ENCODE measurements around the gene FAM228A. TPM values are rescaled to one million over a fixed set of nuclear protein-coding genes. Genes with fewer than 3 reads are reported as not detected.

The FAM228A gene
- total and polyA plus RNA-seq, 2 of the 4 experiments (the other 2 are of a cell fraction), result not detected

- CTCF ChIA-PET, result no interaction called here
- Histone ChIP-seq H3K4ac (ENCODE audit: low read depth, low read length) (no peak overlapping the region), H2BK15ac (ENCODE audit: low read depth, low read length) (no peak overlapping the region), H3K4me3 (ENCODE audit: insufficient read depth, low read depth, low read length) (no peak overlapping the region), H3K18ac (ENCODE audit: low read depth, low read length) (no peak overlapping the region), H3K79me1 (ENCODE audit: low read depth in 1 of 2, low read length in 2 of 2) (no peaks in the 10 kb centered on the region), H3K23ac (ENCODE audit: low read depth, low read length) (no peak overlapping the region), H3K14ac (replicated peaks; ENCODE audit: low read depth, low read length) (no peak overlapping the region), H3K27ac (ENCODE audit: insufficient read depth, low read length) (no peak overlapping the region), H2BK20ac (ENCODE audit: low read depth, low read length) (no peak overlapping the region), H2AFZ (replicated peaks; ENCODE audit: low read length, poor library complexity) (no peak overlapping the region), H4K5ac (ENCODE audit: low read depth, low read length) (no peak overlapping the region), H3K9me1 (ENCODE audit: insufficient read depth, low read length) (no peaks in the 10 kb centered on the region), H2AK5ac (ENCODE audit: low read depth, low read length) (no peak overlapping the region), H2BK120ac (ENCODE audit: low read depth, low read length) (no peak overlapping the region), H3K4me1 (ENCODE audit: control insufficient read depth, insufficient read depth, low read length) (peaks cover 2% of the 10 kb centered on the region; the same call in 1 of the 2 replicates), H3K4me2 (ENCODE audit: low read depth, low read length) (no peak overlapping the region), H3K27me3 (ENCODE audit: control insufficient read depth, insufficient read depth, low read length) (peaks cover 4% of the 10 kb centered on the region; the same call in 1 of the 2 replicates), H3K56ac (ENCODE audit: extremely low read depth, insufficient read depth, low read length) (no peak overlapping the region), H4K20me1 (ENCODE audit: insufficient read depth, low read length) (no peaks in the 10 kb centered on the region), H4K8ac (ENCODE audit: low read depth in 2 of 2, low read length in 2 of 2) (no peak overlapping the region), H4K91ac (ENCODE audit: insufficient read depth, low read depth, low read length) (no peak overlapping the region), H2BK5ac (ENCODE audit: low read depth, low read length, poor library complexity, severe bottlenecking) (no peak overlapping the region), H3K9me3 (ENCODE audit: control insufficient read depth, insufficient read depth, low read length) (0 out of 2 replicates have a peak, but pooled peaks cover 1% of the 10 kb centered on the region), H2AK9ac (replicated peaks; ENCODE audit: low read depth, low read length, poor library complexity) (no peak overlapping the region), H3K9ac (ENCODE audit: low read depth, low read length) (no peak overlapping the region), H3K36me3 (ENCODE audit: control insufficient read depth, insufficient read depth, low read length) (no peaks in the 10 kb centered on the region)
- intact Hi-C loops (cut with micrococcal nuclease), result no loop called here
- WGBS, 2 experiments (ENCODE audit: extremely low coverage in 2 of 2, insufficient read length in 1 of 2), result 67% methylated on average over 1 of the region's 6 CpGs; no CpG with 5 or more reads in 1 of the 2 experiments
- dilution Hi-C loops (cut with HindIII; ENCODE audit: low sequenced_read_pairs, unreplicated experiment), result no loop called here
- in situ Hi-C loops (cut with MboI; ENCODE audit: low sequenced_read_pairs), result no loop called here
- POLR2A ChIA-PET (ENCODE audit: unreplicated experiment), result no interaction called here
- no TSS peak for BruUV-seq (replicated peaks)
- no peak for DNase-seq
- no peak for ATAC-seq (ENCODE audit: low read depth)
- TF ChIP-seq FOS (IDR thresholded peaks at IDR 0.05; ENCODE audit: low read depth, low read length) (no peak), NFE2L2 (IDR thresholded peaks at IDR 0.05; ENCODE audit: low read depth, low read length) (no peak), SMC3 (IDR thresholded peaks at IDR 0.05; ENCODE audit: low read depth, low read length) (no peak), RCOR1 (IDR thresholded peaks at IDR 0.05; ENCODE audit: insufficient replicate concordance, low read length) (no peak), CHD1 (IDR thresholded peaks at IDR 0.05; ENCODE audit: low read depth, low read length) (no peak), MAFK (IDR thresholded peaks at IDR 0.05; ENCODE audit: low read depth, low read length) (no peak), MXI1 (IDR thresholded peaks at IDR 0.05; ENCODE audit: borderline replicate concordance, low read depth, low read length) (no peak), RFX5 (IDR thresholded peaks at IDR 0.05; ENCODE audit: low read depth, low read length) (no peak), RAD21 (IDR thresholded peaks at IDR 0.05; ENCODE audit: low read length) (no peak), ELK1 (IDR thresholded peaks at IDR 0.05; ENCODE audit: borderline replicate concordance, low read depth, low read length) (no peak), BHLHE40 (IDR thresholded peaks at IDR 0.05; ENCODE audit: low read depth, low read length) (no peak), POLR2A (IDR thresholded peaks at IDR 0.05; ENCODE audit: low read depth, low read length) (no peak), MAZ (IDR thresholded peaks at IDR 0.05; ENCODE audit: borderline replicate concordance, low read depth, low read length) (no peak), USF2 (IDR thresholded peaks at IDR 0.05; ENCODE audit: low read depth, low read length) (no peak), CTCF (conservative IDR thresholded peaks at IDR 0.05; ENCODE audit: low read depth, low read length) (no peak), CEBPB (IDR thresholded peaks at IDR 0.05; ENCODE audit: low read depth, low read length) (no peak)
These were observed 7.0 kb downstream of the FAM228A start for GRCh38 chr2:24181849-24182248.
